ENCODE measurements around the gene DPYSL4. TPM values are rescaled to one million over a fixed set of nuclear protein-coding genes. Genes with fewer than 3 reads are reported as not detected.
A peak's percentile ranks its signal among the peaks of the same experiment; 100 is the strongest.

Gene DPYSL4
- total RNA-seq, 3 donors from 2014 or later (not counting 1 experiment from before 2014, with no cell fraction given) = 0.40 to 1.3 (median 1.0) TPM

- Histone ChIP-seq H3K4me1 (ENCODE audit: control insufficient read depth, insufficient read depth, low read length) (peaks cover 22% of the 10 kb centered on the region), H3K9me3 (ENCODE audit: control insufficient read depth, insufficient read depth, low read length) (no peaks in the 10 kb centered on the region), H3K27me3 (ENCODE audit: control insufficient read depth, insufficient read depth, low read length) (no peaks in the 10 kb centered on the region), H3K4me3 (ENCODE audit: low read length) (no peak overlapping the region), H3K27ac (ENCODE audit: low read length) (no peak overlapping the region), H3K36me3 (ENCODE audit: control insufficient read depth, insufficient read depth, low read length) (no peaks in the 10 kb centered on the region)
- Mint-ChIP-seq H3K27me3 (ENCODE audit: low read depth in 2 of 2) (no peaks in the 10 kb centered on the region), H3K27ac (peak overlapping the region in 1 of 2 donors; percentile 57), H3K4me3 (no peak overlapping the region), H3K9me3 (no peaks in the 10 kb centered on the region), H3K36me3 (no peaks in the 10 kb centered on the region), H3K4me1 (peaks cover 14 to 32% of the 10 kb centered on the region in 2 donors)
- 90% methylated on average over 19 of the region's 19 CpGs for WGBS (ENCODE audit: insufficient coverage)
- intact Hi-C loops (cut with micrococcal nuclease) = no loop called here
- no peak for TF ChIP-seq CTCF (IDR thresholded peaks at IDR 0.05)
- ATAC-seq (no peak), DNase-seq (no peak)
Measured at GRCh38 chr10:132253092-132253687, 66.4 kb downstream of the DPYSL4 start.

- WGBS (ENCODE audit: insufficient coverage) = 58% methylated on average over 14 of the region's 14 CpGs
- peak overlapping the region; percentile 58 to 85 for H3K27ac Mint-ChIP-seq
- H3K4me3 ChIP-seq (ENCODE audit: low read length) = no peak overlapping the region
- H3K4me1 ChIP-seq (ENCODE audit: control insufficient read depth, insufficient read depth, low read length) = peaks cover 17% of the 10 kb centered on the region
- H3K4me1 Mint-ChIP-seq = peaks cover 17 to 32% of the 10 kb centered on the region in 2 donors
- H3K9me3 Mint-ChIP-seq = no peaks in the 10 kb centered on the region
- H3K36me3 Mint-ChIP-seq = no peaks in the 10 kb centered on the region
- H3K27ac ChIP-seq (ENCODE audit: low read length) = peak overlapping the region; percentile 84
- H3K27me3 ChIP-seq (ENCODE audit: control insufficient read depth, insufficient read depth, low read length) = no peaks in the 10 kb centered on the region
- DNase-seq (no peak), ATAC-seq (peak; percentile 29 to 62 (median 45))
- TF ChIP-seq CTCF (IDR thresholded peaks at IDR 0.05) = no peak
- H3K27me3 Mint-ChIP-seq (ENCODE audit: low read depth in 2 of 2) = no peaks in the 10 kb centered on the region
- intact Hi-C loops (cut with micrococcal nuclease) = no loop called here
- no peaks in the 10 kb centered on the region for H3K36me3 ChIP-seq (ENCODE audit: control insufficient read depth, insufficient read depth, low read length)
- no peaks in the 10 kb centered on the region for H3K9me3 ChIP-seq (ENCODE audit: control insufficient read depth, insufficient read depth, low read length)
- H3K4me3 Mint-ChIP-seq = peak overlapping the region; percentile 72
Measured at GRCh38 chr10:132254841-132255240, 68.1 kb downstream of the DPYSL4 start.

Other genes starting within 250 kb of the DPYSL4 start
- gene BNIP3, start 205.0 kb upstream of the DPYSL4 start, total RNA-seq = 10 to 100 TPM in 2 of 3 donors, 1 to 10 TPM in 1; 9.9 to 12.9 (median 12.1) TPM
- under 1 TPM; 0.19 to 0.45 (median 0.20) TPM for gene JAKMIP3, start 121.0 kb upstream of the DPYSL4 start, total RNA-seq
- gene STK32C, start 121.0 kb downstream of the DPYSL4 start, total RNA-seq = 10 to 100 TPM; 12.7 to 22.1 (median 17.9) TPM
- 10 to 100 TPM in 1 of 3 donors, 1 to 10 TPM in 2; 8.1 to 22.5 (median 9.9) TPM for gene LRRC27, start 145.2 kb downstream of the DPYSL4 start, total RNA-seq
- gene PWWP2B, start 210.3 kb downstream of the DPYSL4 start, total RNA-seq = 10 to 100 TPM; 23.7 to 29.5 (median 24.4) TPM

Measured in natural killer cell (primary cell).